HEK293 (cell line): ENCODE measurements around the gene SMAD7.

Experiments
- BCL11A ChIP-seq: fragments of 450-650 bp; formaldehyde crosslinking; IDR thresholded peaks from 2 replicates; pipeline ENCODE4 v1.5.1; 2016; ENCODE audit warnings: low read depth, missing biosample characterization, missing genetic modification characterization
- CTCF ChIP-seq: fragments of 450-650 bp; formaldehyde crosslinking; IDR thresholded peaks from 2 replicates; pipeline ENCODE4 v1.5.1; 2016; ENCODE audit warnings: missing biosample characterization, missing genetic modification characterization
- REST ChIP-seq: fragments of 450-650 bp; formaldehyde crosslinking; IDR thresholded peaks from 2 replicates; pipeline ENCODE4 v1.5.1; 2016; ENCODE audit warnings: missing biosample characterization, missing genetic modification characterization
- SCRT2 ChIP-seq: fragments of 450-650 bp; formaldehyde crosslinking; IDR thresholded peaks from 2 replicates; pipeline ENCODE4 v1.5.1; 2016; ENCODE audit warnings: missing biosample characterization, missing genetic modification characterization
- YY1 ChIP-seq: fragments of 450-650 bp; formaldehyde crosslinking; IDR thresholded peaks from 2 replicates; pipeline ENCODE4 v1.5.1; 2018; ENCODE audit warnings: missing biosample characterization, missing genetic modification characterization
- ZBTB44 ChIP-seq: fragments of 450-650 bp; IDR thresholded peaks from 2 replicates; pipeline ENCODE4 v1.5.1; 2018; ENCODE audit warnings: missing biosample characterization, mild to moderate bottlenecking, missing genetic modification characterization
- ZBTB7A ChIP-seq: fragments of 450-650 bp; formaldehyde crosslinking; IDR thresholded peaks from 2 replicates; pipeline ENCODE4 v1.5.1; 2016; ENCODE audit warnings: low read depth, missing biosample characterization, missing genetic modification characterization
- ZNF121 ChIP-seq: fragments of 450-650 bp; formaldehyde crosslinking; IDR thresholded peaks from 2 replicates; pipeline ENCODE4 v1.5.1; 2016; ENCODE audit warnings: missing biosample characterization, missing genetic modification characterization
- ZNF19 ChIP-seq: fragments of 450-650 bp; formaldehyde crosslinking; IDR thresholded peaks from 2 replicates; pipeline ENCODE4; 2016; ENCODE audit warnings: missing biosample characterization, missing genetic modification characterization, low read depth
- ZNF266 ChIP-seq: fragments of 450-650 bp; formaldehyde crosslinking; IDR thresholded peaks from 2 replicates; pipeline ENCODE4 v1.5.1; 2016; ENCODE audit warnings: missing biosample characterization, missing genetic modification characterization, low read depth
- ZNF580 ChIP-seq: fragments of 450-650 bp; formaldehyde crosslinking; IDR thresholded peaks from 2 replicates; pipeline ENCODE4 v1.5.1; 2016; ENCODE audit warnings: missing biosample characterization, missing genetic modification characterization
- ZNF792 ChIP-seq: fragments of 450-650 bp; formaldehyde crosslinking; IDR thresholded peaks from 2 replicates; pipeline ENCODE4 v1.5.1; 2016; ENCODE audit warnings: missing biosample characterization, missing genetic modification characterization

GRCh38 chr18:48899558-48900174 is 51.1 kb downstream of the SMAD7 start:
- TF ChIP-seq ZBTB44 (tag by site-specific recombination) (no peak), YY1 (no peak), CTCF (tag by site-specific recombination) (no peak), ZNF19 (tag by site-specific recombination) (no peak), ZNF792 (tag by site-specific recombination) (no peak), ZNF121 (tag by site-specific recombination) (no peak), ZBTB7A (no peak), BCL11A (no peak), SCRT2 (tag by site-specific recombination) (no peak), REST (no peak), ZNF266 (no peak), ZNF580 (no peak)
